ENCODE measurements around the gene ACAT2. TPM values are rescaled to one million over a fixed set of nuclear protein-coding genes. Genes with fewer than 3 reads are reported as not detected.

The ACAT2 gene
- total RNA-seq, 4 donors from 2014 or later = 8.2 to 19.8 (median 13.8) TPM

- peak in 1 of 3 donors; percentile 21 for TF ChIP-seq POLR2AphosphoS5 (IDR thresholded peaks at IDR 0.05)
- no peak for TF ChIP-seq CTCF (IDR thresholded peaks at IDR 0.05)
- 74 to 82% methylated on average over 6 to 15 of the region's 15 CpGs for WGBS, 2 donors (ENCODE audit: low coverage in 1 of 2)
- peaks cover 0 to 2% (median under 1%) of the 10 kb centered on the region in 4 donors for H3K4me1 ChIP-seq
- no peak overlapping the region for H3K4me3 ChIP-seq
- no peaks in the 10 kb centered on the region for H3K27me3 ChIP-seq
- intact Hi-C loops (cut with DNase I; ENCODE audit: low total_unique reads) (no loop called here), in situ Hi-C loops (cut with MboI; ENCODE audit: low pct_ligation_motif_present in 1 of 4, low pct_unique_long_range_greater_than_20kb in 1 of 4, low sequenced_read_pairs in 3 of 4) (no loop called here)
- H3K36me3 ChIP-seq = peaks cover 0 to 43% (median 16%) of the 10 kb centered on the region in 4 donors
- no peak for DNase-seq
- no peaks in the 10 kb centered on the region for H3K9me3 ChIP-seq
- no peak overlapping the region for H3K27ac ChIP-seq
Measured at GRCh38 chr6:159754959-159755914, 6.6 kb upstream of the ACAT2 start.

GRCh38 chr6:159756508-159756907, 5.3 kb upstream of the ACAT2 start:
- no peak overlapping the region for H3K27ac ChIP-seq
- H3K4me3 ChIP-seq = no peak overlapping the region
- H3K9me3 ChIP-seq = no peaks in the 10 kb centered on the region
- no peaks in the 10 kb centered on the region for H3K27me3 ChIP-seq
- peaks cover 0 to 13% (median 11%) of the 10 kb centered on the region in 4 donors for H3K4me1 ChIP-seq
- DNase-seq = no peak
- in situ Hi-C loops (cut with MboI; ENCODE audit: low pct_ligation_motif_present in 1 of 4, low pct_unique_long_range_greater_than_20kb in 1 of 4, low sequenced_read_pairs in 3 of 4) = no loop called here
- intact Hi-C loops (cut with DNase I; ENCODE audit: low total_unique reads) = no loop called here
- 83 to 93% methylated on average over 2 to 4 of the region's 4 CpGs for WGBS, 2 donors (ENCODE audit: low coverage in 1 of 2)
- TF ChIP-seq EP300 (IDR thresholded peaks at IDR 0.05; ENCODE audit: low read depth) (no peak), CTCF (IDR thresholded peaks at IDR 0.05) (no peak), POLR2AphosphoS5 (IDR thresholded peaks at IDR 0.05) (no peak), POLR2A (IDR thresholded peaks at IDR 0.05) (no peak)
- H3K36me3 ChIP-seq = peaks cover 0 to 33% (median 14%) of the 10 kb centered on the region in 4 donors

- peaks cover 6 to 21% (median 19%) of the 10 kb centered on the region in 4 donors for H3K4me1 ChIP-seq
- H3K27ac ChIP-seq = no peak overlapping the region
- WGBS, 2 donors (ENCODE audit: low coverage in 1 of 2) = 92 to 94% methylated on average over 2 to 7 of the region's 7 CpGs
Measured at GRCh38 chr6:159758031-159759001, 3.5 kb upstream of the ACAT2 start.

More at GRCh38 chr6:159758031-159759001, 3.5 kb upstream of the ACAT2 start:
- intact Hi-C loops (cut with DNase I; ENCODE audit: low total_unique reads) (no loop called here), in situ Hi-C loops (cut with MboI; ENCODE audit: low pct_ligation_motif_present in 1 of 4, low pct_unique_long_range_greater_than_20kb in 1 of 4, low sequenced_read_pairs in 3 of 4) (no loop called here)
- Histone ChIP-seq H3K9me3 (no peaks in the 10 kb centered on the region), H3K27me3 (no peaks in the 10 kb centered on the region), H3K4me3 (no peak overlapping the region), H3K36me3 (peaks cover 0 to 25% (median 8%) of the 10 kb centered on the region in 4 donors)
- DNase-seq = no peak
- TF ChIP-seq POLR2A (IDR thresholded peaks at IDR 0.05) (no peak), POLR2AphosphoS5 (IDR thresholded peaks at IDR 0.05) (no peak), EP300 (IDR thresholded peaks at IDR 0.05; ENCODE audit: low read depth) (no peak), CTCF (IDR thresholded peaks at IDR 0.05) (no peak)
